Urothelium cell line (cell line): ENCODE data around the gene SCFD1.

Experiments
- DNase-seq: peaks from one replicate; pipeline ENCODE4 v3.0.0; 2011; ENCODE audit warnings: low spot score, mixed read lengths
- FAIRE-seq: peaks from 2 replicates; lab custom pipeline; 2011; peaks lifted over from hg19 to GRCh38; lab: Jason Lieb, UNC

The SCFD1 gene

DNA sequence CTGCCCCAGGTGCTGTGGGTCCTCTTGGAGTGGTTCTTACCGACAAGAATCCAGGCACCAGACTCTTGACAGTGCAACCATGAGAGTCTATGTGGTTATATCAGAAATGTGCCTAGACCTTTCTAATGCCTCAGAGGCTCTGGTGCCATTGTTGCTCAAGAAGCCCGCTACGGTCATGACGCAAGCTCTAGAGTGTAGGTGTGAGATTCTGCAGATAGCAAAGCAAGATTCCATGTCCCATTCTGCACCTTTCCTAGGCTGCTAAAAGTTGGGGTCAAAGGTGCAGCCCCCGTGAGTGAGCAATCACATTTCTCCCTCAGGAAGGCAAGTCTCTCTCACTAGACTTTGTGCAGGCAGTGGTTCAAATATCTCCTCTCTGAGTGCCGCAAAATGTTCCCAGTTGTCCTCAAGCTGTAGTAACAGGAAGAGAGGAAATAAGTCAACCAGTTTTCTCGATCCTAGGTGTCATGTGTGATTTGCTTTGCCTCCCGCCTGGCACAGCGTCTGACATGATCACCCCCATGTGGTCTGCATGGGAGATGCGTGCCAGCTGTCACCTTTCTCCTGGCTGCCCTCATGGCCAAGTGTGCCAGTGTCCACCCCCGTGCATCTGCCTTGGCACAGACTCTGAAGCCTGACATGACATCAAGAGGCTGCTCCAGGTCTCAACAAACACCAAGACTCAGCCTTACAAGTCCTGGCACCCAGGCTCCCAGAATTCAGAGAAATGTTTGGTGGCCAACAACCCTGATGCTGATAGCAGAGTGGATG lies 129.7 kb downstream of the SCFD1 start:
- FAIRE-seq (no peak), DNase-seq (no peak)

DNA sequence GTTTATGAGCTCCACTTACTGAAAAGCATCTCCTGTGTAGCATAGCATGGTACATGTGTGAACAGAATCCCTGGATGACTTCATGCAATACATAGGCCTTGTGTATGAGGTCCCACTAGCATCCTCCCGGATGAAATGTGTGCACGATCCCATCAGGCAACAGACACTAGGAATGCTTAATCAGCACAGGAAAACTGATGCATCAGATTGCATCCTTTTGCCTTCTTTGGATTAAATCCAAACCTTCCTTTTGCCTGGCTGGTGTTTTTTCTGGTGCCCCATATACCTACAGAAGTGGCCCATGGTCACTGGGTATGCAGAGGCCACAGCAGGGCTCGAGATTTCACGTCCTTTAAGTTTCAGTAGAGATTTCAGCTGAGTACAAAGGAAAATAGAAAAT lies 131.3 kb downstream of the SCFD1 start:
- FAIRE-seq (no peak), DNase-seq (no peak)

DNA sequence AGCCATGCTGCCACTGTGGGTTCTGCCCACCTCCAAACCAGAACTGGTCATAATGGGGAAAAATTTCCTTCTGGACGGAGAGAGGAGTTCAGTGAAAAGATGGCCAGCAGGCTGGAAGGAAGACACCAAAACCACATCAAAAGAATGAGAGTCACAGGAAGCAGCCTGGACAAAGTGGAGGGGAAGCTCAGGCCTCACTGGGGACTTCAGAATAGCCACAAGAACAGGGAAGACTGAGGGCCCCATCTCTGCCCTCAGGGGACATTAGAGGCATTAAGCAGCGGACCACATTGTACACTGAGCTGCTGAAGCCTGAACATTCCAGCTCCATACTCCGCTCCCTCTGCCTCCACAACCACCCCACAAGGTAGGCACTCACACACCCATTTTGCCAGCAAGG lies 132.7 kb downstream of the SCFD1 start:
- no peak for FAIRE-seq
- no peak for DNase-seq

DNA sequence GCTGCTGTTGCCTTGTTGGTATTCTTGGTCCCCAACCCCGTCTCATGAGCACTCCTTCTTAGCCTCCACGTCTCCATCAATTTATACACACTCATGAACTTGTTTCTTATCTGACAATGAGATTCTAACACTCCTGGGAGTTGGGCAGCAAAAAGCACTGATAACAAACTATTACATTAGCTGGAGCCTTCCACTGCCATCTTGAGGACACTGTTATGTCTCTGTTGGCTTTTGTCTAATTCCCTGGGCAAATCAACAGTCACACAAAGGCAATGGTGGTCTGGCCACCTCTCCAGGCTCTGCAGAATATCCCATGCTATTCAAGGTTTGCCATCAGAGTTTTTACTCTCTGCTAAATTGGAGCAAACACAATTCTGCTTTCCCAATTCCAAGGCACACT lies 134.5 kb downstream of the SCFD1 start:
- DNase-seq = no peak
- FAIRE-seq = no peak

DNA sequence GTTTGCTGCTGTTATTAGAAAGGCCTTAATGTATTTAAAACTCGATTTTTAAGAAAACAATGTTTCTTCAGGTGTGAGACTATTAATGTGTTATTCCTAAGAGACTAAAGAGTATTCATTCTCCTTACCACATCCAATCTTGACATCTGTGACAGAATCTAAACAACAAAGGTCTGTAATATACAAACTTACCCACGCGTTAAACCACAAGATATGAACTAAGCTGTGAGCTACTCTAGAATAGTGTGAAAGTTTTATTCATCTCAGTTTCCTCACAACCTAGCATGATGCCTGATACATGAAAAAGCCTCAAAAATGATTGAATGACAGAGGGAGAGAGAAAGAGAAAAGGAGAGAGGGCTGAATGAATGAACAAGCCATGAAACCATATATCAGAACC lies 135.0 kb downstream of the SCFD1 start:
- DNase-seq (no peak), FAIRE-seq (no peak)

DNA sequence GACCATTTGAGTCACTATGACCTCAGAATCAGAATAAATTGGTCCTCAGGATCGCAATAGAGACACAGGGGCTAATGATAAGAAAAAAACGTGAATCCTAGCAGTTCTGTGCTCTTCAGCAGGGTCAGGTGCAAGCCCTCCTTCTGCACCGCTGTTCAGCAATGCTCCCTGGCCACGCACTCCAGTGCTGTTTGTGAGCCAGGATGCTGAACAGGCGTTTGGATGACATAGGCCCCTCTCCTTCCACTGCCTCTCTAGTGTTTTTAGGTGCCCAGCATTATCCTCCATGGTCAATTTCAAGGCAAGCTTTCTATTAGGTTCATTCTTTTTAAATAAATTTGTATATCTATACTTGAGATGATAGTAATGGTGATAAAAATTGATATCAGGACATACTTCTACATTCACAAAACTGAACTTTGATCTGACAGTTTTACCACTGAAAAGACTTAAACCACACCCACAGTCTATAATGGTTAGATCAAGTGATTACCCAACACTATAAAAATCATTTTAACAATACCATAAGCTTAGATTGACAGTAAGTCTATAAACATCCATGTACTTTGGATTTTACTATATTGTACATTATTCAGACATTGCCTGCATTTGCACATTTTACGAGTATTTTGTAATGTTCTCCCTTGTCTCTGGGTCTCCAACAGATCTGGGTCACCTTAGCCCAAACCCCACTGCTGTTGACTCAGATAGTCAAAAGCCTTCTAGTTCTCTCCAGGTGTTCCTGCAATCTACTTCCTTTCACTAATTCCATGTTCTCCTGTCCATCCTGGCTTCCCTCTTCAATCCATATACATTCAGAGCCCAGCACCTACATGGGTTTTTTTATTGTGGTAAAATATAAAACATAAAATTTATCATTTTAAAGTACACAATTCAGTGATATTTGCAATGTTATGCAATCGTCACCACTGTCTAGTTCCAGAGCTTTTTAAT lies 137.3 kb downstream of the SCFD1 start:
- DNase-seq (no peak), FAIRE-seq (no peak)

DNA sequence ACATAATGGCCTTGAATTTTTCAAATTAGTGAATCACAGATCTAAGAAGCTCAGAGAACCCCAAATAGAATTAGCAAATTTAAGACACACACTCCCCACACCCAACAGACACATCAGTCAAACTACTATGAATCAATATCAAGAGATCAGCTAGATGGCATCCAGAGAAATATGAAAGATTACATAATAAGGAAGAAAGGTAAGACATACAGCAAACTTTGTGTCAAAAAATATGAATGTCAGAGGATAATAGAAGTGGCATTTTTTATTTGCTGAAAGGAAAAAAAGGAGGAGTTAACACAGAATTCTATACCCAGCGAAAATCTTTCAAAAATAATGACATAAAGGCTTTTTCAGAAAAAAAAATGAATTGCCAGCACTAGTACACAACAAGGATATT lies 141.8 kb downstream of the SCFD1 start:
- no peak for DNase-seq
- no peak for FAIRE-seq

DNA sequence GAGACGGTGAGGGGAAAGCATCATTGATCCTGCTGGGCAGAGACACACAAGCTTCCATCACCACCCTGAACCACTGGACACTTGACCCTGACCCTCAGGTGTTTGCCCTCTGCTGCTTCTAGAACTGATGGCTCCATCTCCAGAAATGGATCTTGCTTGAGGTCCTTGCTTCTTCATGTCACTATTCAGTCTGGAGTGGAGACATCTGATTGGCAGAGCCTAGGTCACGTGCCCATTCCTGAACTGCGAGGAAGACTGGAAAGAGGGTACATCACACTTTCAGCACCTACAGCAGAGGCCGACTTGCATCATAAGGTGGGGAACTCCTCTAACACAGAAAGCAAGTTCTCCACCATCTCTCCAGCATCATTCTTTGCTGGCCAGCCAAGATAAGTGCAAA lies 145.5 kb downstream of the SCFD1 start:
- DNase-seq = no peak
- FAIRE-seq = peak; percentile 17

DNA sequence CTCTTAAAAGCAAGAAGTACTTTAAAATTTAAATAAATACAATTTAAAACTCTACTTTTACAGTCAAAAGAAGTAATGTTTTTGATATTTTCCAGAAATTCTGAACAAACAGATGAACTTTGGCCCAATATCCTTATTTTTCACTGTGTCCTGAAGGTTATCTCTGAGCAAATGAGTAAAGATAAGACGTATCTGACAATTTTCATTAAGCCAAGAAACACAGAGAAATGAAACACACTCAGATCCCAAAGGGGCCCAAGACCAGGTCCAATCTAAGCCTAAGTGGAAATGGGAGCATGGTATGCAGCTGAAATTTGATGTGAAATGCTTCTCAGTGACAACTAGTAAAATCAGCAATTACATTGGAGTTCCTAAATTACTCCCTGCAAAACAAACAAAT lies 146.7 kb downstream of the SCFD1 start:
- DNase-seq (no peak), FAIRE-seq (no peak)

DNA sequence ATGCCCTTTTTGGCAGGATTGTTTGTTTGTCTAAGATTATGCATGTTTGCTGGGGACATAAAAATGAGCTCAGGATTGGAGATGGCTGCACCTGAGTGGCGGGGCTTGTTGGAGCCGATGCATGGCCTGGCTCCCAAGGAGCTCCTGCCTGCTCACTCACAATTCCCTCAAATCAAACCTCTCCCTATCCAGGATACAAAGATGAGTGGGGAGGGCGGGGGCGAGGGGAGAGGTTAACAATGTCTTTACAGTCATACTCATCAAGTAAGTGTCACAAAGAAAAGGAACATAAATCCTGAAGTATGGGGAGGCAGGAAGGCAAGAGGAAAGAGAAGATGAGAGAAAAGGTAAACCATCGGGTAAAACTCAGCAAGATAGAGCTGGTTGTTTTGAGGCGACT lies 148.3 kb downstream of the SCFD1 start:
- no peak for FAIRE-seq
- DNase-seq = no peak

DNA sequence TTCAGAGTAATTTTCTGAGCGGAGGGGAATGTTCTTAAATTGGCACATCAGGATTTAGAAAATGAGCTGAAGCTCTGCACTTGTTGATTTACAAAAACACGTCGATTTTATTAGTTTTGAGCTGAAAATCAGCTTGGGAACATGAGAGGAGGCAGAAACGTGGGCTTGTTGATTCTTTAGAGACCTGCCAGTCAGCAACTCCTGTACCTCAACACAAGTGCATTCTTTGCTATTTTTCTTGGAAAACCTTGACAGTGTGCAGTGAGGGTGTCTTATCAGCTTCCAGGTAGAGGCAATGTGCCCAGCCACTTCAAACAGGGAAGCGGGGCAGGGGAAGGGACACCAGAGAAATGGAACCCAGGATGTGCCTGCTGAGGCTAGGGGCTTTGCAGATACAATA lies 149.5 kb downstream of the SCFD1 start:
- FAIRE-seq (no peak), DNase-seq (no peak)

DNA sequence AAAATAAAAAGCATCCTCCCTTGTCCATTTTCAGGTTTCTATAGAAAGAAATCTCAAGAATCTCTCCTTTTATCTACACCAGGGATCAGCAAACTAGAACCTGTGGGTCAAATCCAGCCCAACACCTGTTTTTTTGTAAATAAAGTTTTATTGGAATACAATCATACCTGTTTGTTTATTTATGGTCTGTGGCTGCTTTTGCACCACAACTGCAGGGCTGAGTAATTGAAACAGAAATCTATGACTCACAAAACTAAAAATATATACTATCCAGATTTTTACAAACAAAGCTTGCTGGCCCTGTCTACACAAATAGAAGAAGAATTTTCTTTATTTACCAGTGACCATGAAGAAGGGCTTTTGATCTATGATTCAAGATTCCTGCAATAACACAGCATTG lies 157.1 kb downstream of the SCFD1 start:
- no peak for DNase-seq
- no peak for FAIRE-seq
